ENCODE data around the gene TRIM62. TPM values are rescaled to one million over a fixed set of nuclear protein-coding genes. Genes with fewer than 3 reads are reported as not detected.

The TRIM62 gene
- total and polyA plus RNA-seq, 2 experiments from 2014 or later, result 2.9 to 18.9 TPM

DNA sequence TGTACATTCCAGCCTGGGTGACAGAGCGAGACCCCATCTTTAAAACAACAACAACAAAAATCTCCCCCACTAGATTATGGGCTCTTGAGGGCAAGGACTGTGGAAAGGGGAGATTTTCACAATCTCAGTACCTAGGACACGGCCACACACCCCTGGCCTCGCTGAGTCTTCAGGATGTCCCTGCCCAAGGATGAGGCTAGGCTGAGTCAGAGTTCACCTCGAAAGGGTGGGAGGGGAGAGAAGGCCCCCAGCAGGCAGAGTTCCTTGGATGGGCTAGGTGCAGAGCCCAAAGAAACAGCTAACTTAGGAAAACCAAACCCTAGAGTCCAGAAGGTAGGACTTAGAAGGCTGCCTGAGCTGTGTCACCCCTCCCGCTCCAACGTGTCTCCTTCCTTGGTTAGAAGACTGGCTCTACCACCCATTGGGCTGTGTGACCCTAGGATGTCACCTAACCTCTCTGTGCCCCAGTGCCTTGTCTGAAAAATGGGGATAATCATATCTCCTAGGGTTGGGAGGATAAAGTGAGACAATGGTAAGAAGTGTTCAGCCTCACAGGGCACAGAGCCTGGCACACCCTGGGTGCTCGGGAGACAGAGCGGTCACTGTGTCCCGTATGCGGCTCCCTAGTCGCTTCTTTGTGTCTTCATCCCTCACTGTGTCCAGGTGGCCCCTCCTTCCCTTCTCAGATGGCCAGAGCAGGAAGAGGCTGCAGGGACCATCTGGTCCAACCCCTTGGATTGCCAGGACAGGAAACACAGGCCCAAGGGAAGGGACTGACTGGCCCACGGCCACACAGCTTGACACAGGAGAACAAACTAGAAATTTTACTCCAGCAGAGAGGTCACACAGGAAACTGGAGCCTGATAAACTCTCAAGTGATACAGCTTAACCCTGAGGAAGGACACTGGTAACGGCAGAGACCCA, 11.2 kb downstream of the TRIM62 start:
- no peaks in the 10 kb centered on the region for H3F3A ChIP-seq (replicated peaks; ENCODE audit: low read depth)
- no peaks in the 10 kb centered on the region for H3K9me2 ChIP-seq (ENCODE audit: insufficient read depth)
- no peak overlapping the region for H3K27ac Mint-ChIP-seq
- no peaks in the 10 kb centered on the region for H3K79me2 ChIP-seq (replicated peaks; ENCODE audit: insufficient read depth)
- no peak overlapping the region for H3K4me3 ChIP-seq
- H3K4me1 Mint-ChIP-seq, result peaks cover 30% of the 10 kb centered on the region
- no peak overlapping the region for H3K4me3 Mint-ChIP-seq
- TF ChIP-seq EZH2 (IDR thresholded peaks at IDR 0.05; ENCODE audit: low read depth, unreplicated experiment), result no peak
- TF ChIP-seq NANOG (IDR thresholded peaks at IDR 0.05; ENCODE audit: borderline replicate concordance), result no peak
- TF ChIP-seq, protein P1, sequence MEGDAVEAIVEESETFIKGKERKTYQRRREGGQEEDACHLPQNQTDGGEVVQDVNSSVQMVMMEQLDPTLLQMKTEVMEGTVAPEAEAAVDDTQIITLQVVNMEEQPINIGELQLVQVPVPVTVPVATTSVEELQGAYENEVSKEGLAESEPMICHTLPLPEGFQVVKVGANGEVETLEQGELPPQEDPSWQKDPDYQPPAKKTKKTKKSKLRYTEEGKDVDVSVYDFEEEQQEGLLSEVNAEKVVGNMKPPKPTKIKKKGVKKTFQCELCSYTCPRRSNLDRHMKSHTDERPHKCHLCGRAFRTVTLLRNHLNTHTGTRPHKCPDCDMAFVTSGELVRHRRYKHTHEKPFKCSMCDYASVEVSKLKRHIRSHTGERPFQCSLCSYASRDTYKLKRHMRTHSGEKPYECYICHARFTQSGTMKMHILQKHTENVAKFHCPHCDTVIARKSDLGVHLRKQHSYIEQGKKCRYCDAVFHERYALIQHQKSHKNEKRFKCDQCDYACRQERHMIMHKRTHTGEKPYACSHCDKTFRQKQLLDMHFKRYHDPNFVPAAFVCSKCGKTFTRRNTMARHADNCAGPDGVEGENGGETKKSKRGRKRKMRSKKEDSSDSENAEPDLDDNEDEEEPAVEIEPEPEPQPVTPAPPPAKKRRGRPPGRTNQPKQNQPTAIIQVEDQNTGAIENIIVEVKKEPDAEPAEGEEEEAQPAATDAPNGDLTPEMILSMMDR (conservative IDR thresholded peaks at IDR 0.05; ENCODE audit: low read depth in 2 of 2), result no peak
- TF ChIP-seq, protein P2, sequence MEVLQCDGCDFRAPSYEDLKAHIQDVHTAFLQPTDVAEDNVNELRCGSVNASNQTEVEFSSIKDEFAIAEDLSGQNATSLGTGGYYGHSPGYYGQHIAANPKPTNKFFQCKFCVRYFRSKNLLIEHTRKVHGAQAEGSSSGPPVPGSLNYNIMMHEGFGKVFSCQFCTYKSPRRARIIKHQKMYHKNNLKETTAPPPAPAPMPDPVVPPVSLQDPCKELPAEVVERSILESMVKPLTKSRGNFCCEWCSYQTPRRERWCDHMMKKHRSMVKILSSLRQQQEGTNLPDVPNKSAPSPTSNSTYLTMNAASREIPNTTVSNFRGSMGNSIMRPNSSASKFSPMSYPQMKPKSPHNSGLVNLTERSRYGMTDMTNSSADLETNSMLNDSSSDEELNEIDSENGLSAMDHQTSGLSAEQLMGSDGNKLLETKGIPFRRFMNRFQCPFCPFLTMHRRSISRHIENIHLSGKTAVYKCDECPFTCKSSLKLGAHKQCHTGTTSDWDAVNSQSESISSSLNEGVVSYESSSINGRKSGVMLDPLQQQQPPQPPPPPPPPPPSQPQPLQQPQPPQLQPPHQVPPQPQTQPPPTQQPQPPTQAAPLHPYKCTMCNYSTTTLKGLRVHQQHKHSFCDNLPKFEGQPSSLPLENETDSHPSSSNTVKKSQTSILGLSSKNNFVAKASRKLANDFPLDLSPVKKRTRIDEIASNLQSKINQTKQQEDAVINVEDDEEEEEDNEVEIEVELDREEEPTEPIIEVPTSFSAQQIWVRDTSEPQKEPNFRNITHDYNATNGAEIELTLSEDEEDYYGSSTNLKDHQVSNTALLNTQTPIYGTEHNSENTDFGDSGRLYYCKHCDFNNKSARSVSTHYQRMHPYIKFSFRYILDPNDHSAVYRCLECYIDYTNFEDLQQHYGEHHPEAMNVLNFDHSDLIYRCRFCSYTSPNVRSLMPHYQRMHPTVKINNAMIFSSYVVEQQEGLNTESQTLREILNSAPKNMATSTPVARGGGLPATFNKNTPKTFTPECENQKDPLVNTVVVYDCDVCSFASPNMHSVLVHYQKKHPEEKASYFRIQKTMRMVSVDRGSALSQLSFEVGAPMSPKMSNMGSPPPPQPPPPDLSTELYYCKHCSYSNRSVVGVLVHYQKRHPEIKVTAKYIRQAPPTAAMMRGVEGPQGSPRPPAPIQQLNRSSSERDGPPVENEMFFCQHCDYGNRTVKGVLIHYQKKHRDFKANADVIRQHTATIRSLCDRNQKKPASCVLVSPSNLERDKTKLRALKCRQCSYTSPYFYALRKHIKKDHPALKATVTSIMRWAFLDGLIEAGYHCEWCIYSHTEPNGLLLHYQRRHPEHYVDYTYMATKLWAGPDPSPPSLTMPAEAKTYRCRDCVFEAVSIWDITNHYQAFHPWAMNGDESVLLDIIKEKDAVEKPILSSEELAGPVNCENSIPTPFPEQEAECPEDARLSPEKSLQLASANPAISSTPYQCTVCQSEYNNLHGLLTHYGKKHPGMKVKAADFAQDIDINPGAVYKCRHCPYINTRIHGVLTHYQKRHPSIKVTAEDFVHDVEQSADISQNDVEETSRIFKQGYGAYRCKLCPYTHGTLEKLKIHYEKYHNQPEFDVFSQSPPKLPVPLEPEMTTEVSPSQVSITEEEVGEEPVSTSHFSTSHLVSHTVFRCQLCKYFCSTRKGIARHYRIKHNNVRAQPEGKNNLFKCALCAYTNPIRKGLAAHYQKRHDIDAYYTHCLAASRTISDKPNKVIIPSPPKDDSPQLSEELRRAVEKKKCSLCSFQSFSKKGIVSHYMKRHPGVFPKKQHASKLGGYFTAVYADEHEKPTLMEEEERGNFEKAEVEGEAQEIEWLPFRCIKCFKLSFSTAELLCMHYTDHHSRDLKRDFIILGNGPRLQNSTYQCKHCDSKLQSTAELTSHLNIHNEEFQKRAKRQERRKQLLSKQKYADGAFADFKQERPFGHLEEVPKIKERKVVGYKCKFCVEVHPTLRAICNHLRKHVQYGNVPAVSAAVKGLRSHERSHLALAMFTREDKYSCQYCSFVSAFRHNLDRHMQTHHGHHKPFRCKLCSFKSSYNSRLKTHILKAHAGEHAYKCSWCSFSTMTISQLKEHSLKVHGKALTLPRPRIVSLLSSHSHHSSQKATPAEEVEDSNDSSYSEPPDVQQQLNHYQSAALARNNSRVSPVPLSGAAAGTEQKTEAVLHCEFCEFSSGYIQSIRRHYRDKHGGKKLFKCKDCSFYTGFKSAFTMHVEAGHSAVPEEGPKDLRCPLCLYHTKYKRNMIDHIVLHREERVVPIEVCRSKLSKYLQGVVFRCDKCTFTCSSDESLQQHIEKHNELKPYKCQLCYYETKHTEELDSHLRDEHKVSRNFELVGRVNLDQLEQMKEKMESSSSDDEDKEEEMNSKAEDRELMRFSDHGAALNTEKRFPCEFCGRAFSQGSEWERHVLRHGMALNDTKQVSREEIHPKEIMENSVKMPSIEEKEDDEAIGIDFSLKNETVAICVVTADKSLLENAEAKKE (CRISPR knock-in tag; IDR thresholded peaks at IDR 0.05), result no peak
- no peak for TF ChIP-seq ZNF114 (CRISPR knock-in tag; IDR thresholded peaks at IDR 0.05)
- TF ChIP-seq, protein P3, sequence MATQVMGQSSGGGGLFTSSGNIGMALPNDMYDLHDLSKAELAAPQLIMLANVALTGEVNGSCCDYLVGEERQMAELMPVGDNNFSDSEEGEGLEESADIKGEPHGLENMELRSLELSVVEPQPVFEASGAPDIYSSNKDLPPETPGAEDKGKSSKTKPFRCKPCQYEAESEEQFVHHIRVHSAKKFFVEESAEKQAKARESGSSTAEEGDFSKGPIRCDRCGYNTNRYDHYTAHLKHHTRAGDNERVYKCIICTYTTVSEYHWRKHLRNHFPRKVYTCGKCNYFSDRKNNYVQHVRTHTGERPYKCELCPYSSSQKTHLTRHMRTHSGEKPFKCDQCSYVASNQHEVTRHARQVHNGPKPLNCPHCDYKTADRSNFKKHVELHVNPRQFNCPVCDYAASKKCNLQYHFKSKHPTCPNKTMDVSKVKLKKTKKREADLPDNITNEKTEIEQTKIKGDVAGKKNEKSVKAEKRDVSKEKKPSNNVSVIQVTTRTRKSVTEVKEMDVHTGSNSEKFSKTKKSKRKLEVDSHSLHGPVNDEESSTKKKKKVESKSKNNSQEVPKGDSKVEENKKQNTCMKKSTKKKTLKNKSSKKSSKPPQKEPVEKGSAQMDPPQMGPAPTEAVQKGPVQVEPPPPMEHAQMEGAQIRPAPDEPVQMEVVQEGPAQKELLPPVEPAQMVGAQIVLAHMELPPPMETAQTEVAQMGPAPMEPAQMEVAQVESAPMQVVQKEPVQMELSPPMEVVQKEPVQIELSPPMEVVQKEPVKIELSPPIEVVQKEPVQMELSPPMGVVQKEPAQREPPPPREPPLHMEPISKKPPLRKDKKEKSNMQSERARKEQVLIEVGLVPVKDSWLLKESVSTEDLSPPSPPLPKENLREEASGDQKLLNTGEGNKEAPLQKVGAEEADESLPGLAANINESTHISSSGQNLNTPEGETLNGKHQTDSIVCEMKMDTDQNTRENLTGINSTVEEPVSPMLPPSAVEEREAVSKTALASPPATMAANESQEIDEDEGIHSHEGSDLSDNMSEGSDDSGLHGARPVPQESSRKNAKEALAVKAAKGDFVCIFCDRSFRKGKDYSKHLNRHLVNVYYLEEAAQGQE (IDR thresholded peaks at IDR 0.05; ENCODE audit: unreplicated experiment), result no peak
- DNase-seq (ENCODE audit: low spot score) (no peak), ATAC-seq (no peak)
- no peaks in the 10 kb centered on the region for H3K27me3 ChIP-seq (ENCODE audit: insufficient read depth)
- H3K36me3 Mint-ChIP-seq (ENCODE audit: low read depth), result peaks cover 14% of the 10 kb centered on the region
- peaks cover 3% of the 10 kb centered on the region; the same call in 2 of the 3 replicates for H3K9me3 Mint-ChIP-seq
- peaks cover 2% of the 10 kb centered on the region for H3K27me3 Mint-ChIP-seq (ENCODE audit: insufficient read depth, low read depth, poor library complexity)
- peaks cover 2% of the 10 kb centered on the region for H3K4me1 ChIP-seq (ENCODE audit: insufficient read depth)
- no peak overlapping the region for H3K27ac ChIP-seq (ENCODE audit: low read depth)
- H3K36me3 ChIP-seq (ENCODE audit: insufficient read depth), result no peaks in the 10 kb centered on the region
- H3K4me2 ChIP-seq, result no peak overlapping the region
- peaks cover 6% of the 10 kb centered on the region; the same call in 1 of the 2 replicates for H4K20me1 ChIP-seq (replicated peaks; ENCODE audit: insufficient read depth)
- no peak overlapping the region for H2AFZ ChIP-seq

Data from GM23338 (cell line).